K562 (cell line): ENCODE results near the gene RAD51D. TPM values are rescaled to one million over a fixed set of nuclear protein-coding genes. Genes with fewer than 3 reads are reported as not detected.
A peak's percentile ranks its signal among the peaks of the same experiment; 100 is the strongest.

Experiments used
- CBFA2T3 ChIP-seq: fragments of 450-650 bp; IDR thresholded peaks from 2 replicates; pipeline ENCODE4 v1.6.1; 2017
- CXXC5 ChIP-seq: fragments of 250-450 bp; sonication (Bioruptor Pico); IDR thresholded peaks from 2 replicates; pipeline ENCODE4 v1.8.0; 2022; ENCODE audit warnings: inconsistent platforms, mild to moderate bottlenecking, moderate library complexity
- EP300 ChIP-seq: IDR thresholded peaks from 2 replicates; pipeline ENCODE4 v1.6.1; 2012; ENCODE audit warnings: low read length, improper control_type of control experiment
- GATAD2B ChIP-seq: fragments of 450-650 bp; IDR thresholded peaks from 2 replicates; pipeline ENCODE4 v1.6.1; 2017; ENCODE audit warnings: mild to moderate bottlenecking, borderline replicate concordance
- HNRNPL ChIP-seq: fragments of 200-400 bp; formaldehyde crosslinking; IDR thresholded peaks from 2 replicates; pipeline ENCODE4 v1.6.1; 2017; ENCODE audit warnings: low read depth, mild to moderate bottlenecking, low read length
- MBD2 ChIP-seq: sonication (generic); IDR thresholded peaks from 2 replicates; pipeline ENCODE4 v1.6.1; 2016; ENCODE audit warnings: low read depth, borderline replicate concordance
- NR2C2 ChIP-seq, 2 experiments: fragments of 200-800 bp in 1 of 2; sonication (Bioruptor generic) in 1 of 2; sonication (generic) in 1 of 2; formaldehyde crosslinking in 1 of 2; IDR thresholded peaks; 2 replicates each; pipeline versions ENCODE4 v1.6.1 to v1.8.0; 2016 to 2022; ENCODE audit warnings: mild to moderate bottlenecking in 1 of 2, missing compliant biosample characterization in 1 of 2, missing genetic modification characterization in 1 of 2, missing genetic modification reagents in 1 of 2
- POLR2AphosphoS2 ChIP-seq: IDR thresholded peaks from 2 replicates; pipeline ENCODE4 v1.6.1; 2012; ENCODE audit warnings: low read length, improper control_type of control experiment
- RNF2 ChIP-seq: sonication (generic); IDR thresholded peaks from 2 replicates; pipeline ENCODE4 v1.6.1; 2016
- TAF9B ChIP-seq: fragments of 450-650 bp; IDR thresholded peaks from 2 replicates; pipeline ENCODE4 v1.6.1; 2018; ENCODE audit warnings: mild to moderate bottlenecking; ENCODE audit not compliant: partially characterized antibody
- TEAD4 ChIP-seq, 2 experiments: sonication (generic) in 1 of 2; formaldehyde crosslinking in 1 of 2; IDR thresholded peaks; 2 replicates each; pipeline versions ENCODE4 v1.6.1 to v1.8.0; 2012 to 2022; ENCODE audit warnings: borderline replicate concordance in 1 of 2, inconsistent platforms in 1 of 2, low read length in 1 of 2, mild to moderate bottlenecking in 1 of 2, missing genetic modification reagents in 1 of 2
- ZKSCAN8 ChIP-seq: fragments of 200-800 bp; sonication (Bioruptor generic); IDR thresholded peaks from 2 replicates; pipeline ENCODE4 v1.6.1; 2016; ENCODE audit warnings: missing genetic modification characterization, missing compliant biosample characterization
- ZNF146 ChIP-seq: IDR thresholded peaks from one replicate; pipeline ENCODE4 v1.6.1; 2018; ENCODE audit warnings: missing compliant biosample characterization; ENCODE audit not compliant: unreplicated experiment
- polyA plus RNA-seq, 8 experiments: library from polyadenylated mRNA; depleted of rRNA in 4 of 8; stranded (reverse) in 5 of 8; unstranded in 3 of 8; fragments of >200 nt; fragmentation: Nextera tagmentation in 2 of 8; fragmentation: Illumina TruSeq in 1 of 8; extraction: Ambion mirVana in 2 of 8; extraction: Trizol in 1 of 8; gene quantifications; 2 replicates each; pipeline versions ENCODE4 v1.2.1 to v1.2.3, GENCODE V29; 2011 to 2014; ENCODE audit warnings: inconsistent platforms in 1 of 8, missing spikeins in 1 of 8
- total RNA-seq, 7 experiments: library from RNA; depleted of rRNA in 6 of 7; stranded (reverse); fragments of >200 nt in 6 of 7; fragmentation: Illumina TruSeq in 2 of 7; extraction: Trizol in 2 of 7; gene quantifications; 2 replicates each; pipeline versions ENCODE4 v1.2.1 to v1.2.3, GENCODE V29; 2011 to 2021; ENCODE audit warnings: low replicate concordance in 1 of 7
- TF ChIP-seq, protein P1 (sequence below): fragments of 250-450 bp; sonication (Bioruptor Pico); IDR thresholded peaks from 2 replicates; pipeline ENCODE4 v1.4.0; 2020
- TF ChIP-seq, protein P2 (sequence below): fragments of 250-450 bp; sonication (Bioruptor Pico); IDR thresholded peaks from 2 replicates; pipeline ENCODE4 v1.5.0; 2020; ENCODE audit warnings: mild to moderate bottlenecking
- TF ChIP-seq, protein P3 (sequence below): sonication (generic); IDR thresholded peaks from 2 replicates; pipeline ENCODE4 v1.6.1; 2016
- TF ChIP-seq, protein P4 (sequence below): IDR thresholded peaks from 2 replicates; pipeline ENCODE4 v1.6.1; 2012; ENCODE audit warnings: low read depth, low read length, improper control_type of control experiment, borderline replicate concordance

RAD51D gene
- total and polyA plus RNA-seq, 9 of the 15 experiments (the other 6 are each of a cell fraction or from before 2014, with no cell fraction given): 2.2 to 16.9 (median 8.7) TPM

DNA sequence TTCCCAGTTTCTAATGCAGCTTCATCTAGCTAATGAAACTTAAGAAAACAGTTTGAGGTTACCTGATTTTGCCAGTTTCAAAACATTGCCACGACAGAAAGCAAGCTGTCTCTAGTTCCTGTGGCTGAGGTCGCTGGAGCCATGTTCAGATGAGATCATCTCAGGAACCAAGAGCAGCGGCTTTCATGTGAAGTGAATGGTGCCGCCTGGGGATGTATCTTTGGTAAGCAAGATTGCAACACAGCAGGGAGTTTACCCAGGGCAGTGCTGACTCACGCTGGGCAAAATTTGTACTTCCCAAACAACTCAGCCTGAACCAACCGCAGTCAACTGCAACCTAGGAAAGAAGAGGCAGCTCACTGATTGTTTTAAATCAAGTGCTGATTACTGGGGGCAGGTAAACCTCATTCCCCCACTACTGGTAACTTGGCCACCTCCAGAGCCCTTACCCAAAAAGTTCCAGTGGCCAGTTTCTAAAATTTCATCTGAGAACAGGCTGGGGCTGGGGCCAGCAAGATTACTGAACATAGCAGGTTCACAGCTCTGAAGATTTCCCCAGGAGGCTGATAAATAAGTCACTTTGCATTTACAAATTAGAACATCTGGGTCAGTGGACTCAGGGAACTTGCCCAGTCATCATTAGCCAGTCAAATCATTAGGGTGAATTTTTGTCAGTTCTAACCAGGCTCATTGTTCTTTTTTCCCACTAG, 56.0 kb downstream of the RAD51D start, which contains the start of gene RFFL (continued):
- TF ChIP-seq, protein P1, sequence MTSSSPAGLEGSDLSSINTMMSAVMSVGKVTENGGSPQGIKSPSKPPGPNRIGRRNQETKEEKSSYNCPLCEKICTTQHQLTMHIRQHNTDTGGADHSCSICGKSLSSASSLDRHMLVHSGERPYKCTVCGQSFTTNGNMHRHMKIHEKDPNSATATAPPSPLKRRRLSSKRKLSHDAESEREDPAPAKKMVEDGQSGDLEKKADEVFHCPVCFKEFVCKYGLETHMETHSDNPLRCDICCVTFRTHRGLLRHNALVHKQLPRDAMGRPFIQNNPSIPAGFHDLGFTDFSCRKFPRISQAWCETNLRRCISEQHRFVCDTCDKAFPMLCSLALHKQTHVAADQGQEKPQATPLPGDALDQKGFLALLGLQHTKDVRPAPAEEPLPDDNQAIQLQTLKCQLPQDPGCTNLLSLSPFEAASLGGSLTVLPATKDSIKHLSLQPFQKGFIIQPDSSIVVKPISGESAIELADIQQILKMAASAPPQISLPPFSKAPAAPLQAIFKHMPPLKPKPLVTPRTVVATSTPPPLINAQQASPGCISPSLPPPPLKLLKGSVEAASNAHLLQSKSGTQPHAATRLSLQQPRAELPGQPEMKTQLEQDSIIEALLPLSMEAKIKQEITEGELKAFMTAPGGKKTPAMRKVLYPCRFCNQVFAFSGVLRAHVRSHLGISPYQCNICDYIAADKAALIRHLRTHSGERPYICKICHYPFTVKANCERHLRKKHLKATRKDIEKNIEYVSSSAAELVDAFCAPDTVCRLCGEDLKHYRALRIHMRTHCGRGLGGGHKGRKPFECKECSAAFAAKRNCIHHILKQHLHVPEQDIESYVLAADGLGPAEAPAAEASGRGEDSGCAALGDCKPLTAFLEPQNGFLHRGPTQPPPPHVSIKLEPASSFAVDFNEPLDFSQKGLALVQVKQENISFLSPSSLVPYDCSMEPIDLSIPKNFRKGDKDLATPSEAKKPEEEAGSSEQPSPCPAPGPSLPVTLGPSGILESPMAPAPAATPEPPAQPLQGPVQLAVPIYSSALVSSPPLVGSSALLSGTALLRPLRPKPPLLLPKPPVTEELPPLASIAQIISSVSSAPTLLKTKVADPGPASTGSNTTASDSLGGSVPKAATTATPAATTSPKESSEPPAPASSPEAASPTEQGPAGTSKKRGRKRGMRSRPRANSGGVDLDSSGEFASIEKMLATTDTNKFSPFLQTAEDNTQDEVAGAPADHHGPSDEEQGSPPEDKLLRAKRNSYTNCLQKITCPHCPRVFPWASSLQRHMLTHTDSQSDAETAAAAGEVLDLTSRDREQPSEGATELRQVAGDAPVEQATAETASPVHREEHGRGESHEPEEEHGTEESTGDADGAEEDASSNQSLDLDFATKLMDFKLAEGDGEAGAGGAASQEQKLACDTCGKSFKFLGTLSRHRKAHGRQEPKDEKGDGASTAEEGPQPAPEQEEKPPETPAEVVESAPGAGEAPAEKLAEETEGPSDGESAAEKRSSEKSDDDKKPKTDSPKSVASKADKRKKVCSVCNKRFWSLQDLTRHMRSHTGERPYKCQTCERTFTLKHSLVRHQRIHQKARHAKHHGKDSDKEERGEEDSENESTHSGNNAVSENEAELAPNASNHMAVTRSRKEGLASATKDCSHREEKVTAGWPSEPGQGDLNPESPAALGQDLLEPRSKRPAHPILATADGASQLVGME: 0 out of 2 replicates have a peak, but pooled peaks have one; percentile 24
- TF ChIP-seq, protein P2, sequence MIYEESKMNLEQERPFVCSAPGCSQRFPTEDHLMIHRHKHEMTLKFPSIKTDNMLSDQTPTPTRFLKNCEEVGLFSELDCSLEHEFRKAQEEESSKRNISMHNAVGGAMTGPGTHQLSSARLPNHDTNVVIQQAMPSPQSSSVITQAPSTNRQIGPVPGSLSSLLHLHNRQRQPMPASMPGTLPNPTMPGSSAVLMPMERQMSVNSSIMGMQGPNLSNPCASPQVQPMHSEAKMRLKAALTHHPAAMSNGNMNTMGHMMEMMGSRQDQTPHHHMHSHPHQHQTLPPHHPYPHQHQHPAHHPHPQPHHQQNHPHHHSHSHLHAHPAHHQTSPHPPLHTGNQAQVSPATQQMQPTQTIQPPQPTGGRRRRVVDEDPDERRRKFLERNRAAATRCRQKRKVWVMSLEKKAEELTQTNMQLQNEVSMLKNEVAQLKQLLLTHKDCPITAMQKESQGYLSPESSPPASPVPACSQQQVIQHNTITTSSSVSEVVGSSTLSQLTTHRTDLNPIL: no peak
- 0 out of 2 replicates have a peak, but pooled peaks have one; percentile 68 for TF ChIP-seq HNRNPL
- TF ChIP-seq RNF2: peak; percentile 52; the same call in 1 of the 2 replicates
- no peak for TF ChIP-seq NR2C2 (CRISPR knock-in tag; IDR thresholded peaks at IDR 0.05)
- peak; percentile 78 for TF ChIP-seq NR2C2 (tag; IDR thresholded peaks at IDR 0.05)
- peak; percentile 58 for TF ChIP-seq CXXC5
- TF ChIP-seq TEAD4 (IDR thresholded peaks at IDR 0.05; ENCODE audit: low read length): peak; percentile 53
- TF ChIP-seq TEAD4 (CRISPR knock-in tag; IDR thresholded peaks at IDR 0.05; ENCODE audit: borderline replicate concordance): no peak
- no peak for TF ChIP-seq ZNF146
- peak; percentile 4; the same call in 1 of the 2 replicates for TF ChIP-seq ZKSCAN8
- no peak for TF ChIP-seq MBD2
- TF ChIP-seq CBFA2T3: peak; percentile 62
- no peak for TF ChIP-seq POLR2AphosphoS2
- peak; percentile 31 for TF ChIP-seq TAF9B
- TF ChIP-seq, protein P3, sequence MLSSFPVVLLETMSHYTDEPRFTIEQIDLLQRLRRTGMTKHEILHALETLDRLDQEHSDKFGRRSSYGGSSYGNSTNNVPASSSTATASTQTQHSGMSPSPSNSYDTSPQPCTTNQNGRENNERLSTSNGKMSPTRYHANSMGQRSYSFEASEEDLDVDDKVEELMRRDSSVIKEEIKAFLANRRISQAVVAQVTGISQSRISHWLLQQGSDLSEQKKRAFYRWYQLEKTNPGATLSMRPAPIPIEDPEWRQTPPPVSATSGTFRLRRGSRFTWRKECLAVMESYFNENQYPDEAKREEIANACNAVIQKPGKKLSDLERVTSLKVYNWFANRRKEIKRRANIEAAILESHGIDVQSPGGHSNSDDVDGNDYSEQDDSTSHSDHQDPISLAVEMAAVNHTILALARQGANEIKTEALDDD: peak; percentile 93
- peak; percentile 55; the same call in 1 of the 2 replicates for TF ChIP-seq GATAD2B
- TF ChIP-seq EP300: peak; percentile 47; the same call in 1 of the 2 replicates
- TF ChIP-seq, protein P4, sequence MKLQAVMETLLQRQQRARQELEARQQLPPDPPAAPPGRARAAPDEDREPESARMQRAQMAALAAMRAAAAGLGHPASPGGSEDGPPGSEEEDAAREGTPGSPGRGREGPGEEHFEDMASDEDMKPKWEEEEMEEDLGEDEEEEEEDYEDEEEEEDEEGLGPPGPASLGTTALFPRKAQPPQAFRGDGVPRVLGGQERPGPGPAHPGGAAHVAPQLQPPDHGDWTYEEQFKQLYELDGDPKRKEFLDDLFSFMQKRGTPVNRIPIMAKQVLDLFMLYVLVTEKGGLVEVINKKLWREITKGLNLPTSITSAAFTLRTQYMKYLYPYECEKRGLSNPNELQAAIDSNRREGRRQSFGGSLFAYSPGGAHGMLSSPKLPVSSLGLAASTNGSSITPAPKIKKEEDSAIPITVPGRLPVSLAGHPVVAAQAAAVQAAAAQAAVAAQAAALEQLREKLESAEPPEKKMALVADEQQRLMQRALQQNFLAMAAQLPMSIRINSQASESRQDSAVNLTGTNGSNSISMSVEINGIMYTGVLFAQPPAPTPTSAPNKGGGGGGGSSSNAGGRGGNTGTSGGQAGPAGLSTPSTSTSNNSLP: peak; percentile 57; the same call in 1 of the 2 replicates
